Measurements from ENCODE around the gene DPF3. TPM values are rescaled to one million over a fixed set of nuclear protein-coding genes. Genes with fewer than 3 reads are reported as not detected.

DPF3 gene
- total RNA-seq, 1 experiment from 2014 or later: not detected

- in situ Hi-C loops (cut with HindIII; ENCODE audit: low pct_unique_long_range_greater_than_20kb, low sequenced_read_pairs) (no loop called here), intact Hi-C loops (cut with micrococcal nuclease; ENCODE audit: unreplicated experiment) (no loop called here)
- no TSS peak for BruUV-seq (replicated peaks)
- Histone ChIP-seq H3K36me3 (ENCODE audit: control insufficient read depth, insufficient read depth, low read length) (no peaks in the 10 kb centered on the region), H3K27me3 (ENCODE audit: control insufficient read depth, insufficient read depth, low read length) (no peaks in the 10 kb centered on the region), H3K9me3 (ENCODE audit: control insufficient read depth, insufficient read depth, low read depth, low read length) (no peaks in the 10 kb centered on the region), H3K4me3 (ENCODE audit: low read depth in 2 of 2, low read length in 2 of 2) (peak overlapping the region; percentile 53 to 72), H3K4me1 (ENCODE audit: control insufficient read depth, insufficient read depth, low read length) (no peaks in the 10 kb centered on the region; the same call in 1 of the 2 replicates), H3K27ac (ENCODE audit: low read length) (peak overlapping the region; percentile 80)
- ChIA-PET CTCF (no interaction called here), POLR2A (no interaction called here)
- TF ChIP-seq SIN3A (IDR thresholded peaks at IDR 0.05; ENCODE audit: borderline replicate concordance, insufficient read depth, low read depth, low read length) (no peak), CTCF (IDR thresholded peaks at IDR 0.05) (no peak), TCF7L2 (IDR thresholded peaks at IDR 0.05; ENCODE audit: low read depth, low read length) (no peak), POLR2AphosphoS5 (IDR thresholded peaks at IDR 0.05; ENCODE audit: low read depth, low read length) (no peak), REST (IDR thresholded peaks at IDR 0.05; ENCODE audit: insufficient read depth in 1 of 2, low read depth in 2 of 2, low read length in 1 of 2) (no peak)
- no peak for ATAC-seq
- DNase-seq (ENCODE audit: low read depth, low spot score): no peak
Measured at GRCh38 chr14:72925171-72925759, 31.4 kb upstream of the DPF3 start.

- CTCF ChIA-PET: no interaction called here
- ATAC-seq: no peak
Measured at GRCh38 chr14:72924337-72924736, 30.4 kb upstream of the DPF3 start.

More at GRCh38 chr14:72924337-72924736, 30.4 kb upstream of the DPF3 start:
- no peak for DNase-seq (ENCODE audit: low read depth, low spot score)
- TF ChIP-seq REST (IDR thresholded peaks at IDR 0.05; ENCODE audit: insufficient read depth in 1 of 2, low read depth in 2 of 2, low read length in 1 of 2): no peak
- in situ Hi-C loops (cut with HindIII; ENCODE audit: low pct_unique_long_range_greater_than_20kb, low sequenced_read_pairs) (no loop called here), intact Hi-C loops (cut with micrococcal nuclease; ENCODE audit: unreplicated experiment) (no loop called here)
- Histone ChIP-seq H3K4me3 (ENCODE audit: low read depth in 2 of 2, low read length in 2 of 2) (no peak overlapping the region), H3K27me3 (ENCODE audit: control insufficient read depth, insufficient read depth, low read length) (no peaks in the 10 kb centered on the region), H3K9me3 (ENCODE audit: control insufficient read depth, insufficient read depth, low read depth, low read length) (no peaks in the 10 kb centered on the region), H3K27ac (ENCODE audit: low read length) (no peak overlapping the region), H3K4me1 (ENCODE audit: control insufficient read depth, insufficient read depth, low read length) (no peaks in the 10 kb centered on the region; the same call in 1 of the 2 replicates), H3K36me3 (ENCODE audit: control insufficient read depth, insufficient read depth, low read length) (no peaks in the 10 kb centered on the region)
- POLR2A ChIA-PET: no interaction called here
- BruUV-seq (replicated peaks): no TSS peak
